ENCODE results near the gene RDH5. TPM values are rescaled to one million over a fixed set of nuclear protein-coding genes. Genes with fewer than 3 reads are reported as not detected.

The RDH5 gene
- total and polyA plus RNA-seq, 2 of the 13 experiments (the other 11 are each of a cell fraction or from before 2014, with no cell fraction given): 2.6 to 5.7 TPM

DNA sequence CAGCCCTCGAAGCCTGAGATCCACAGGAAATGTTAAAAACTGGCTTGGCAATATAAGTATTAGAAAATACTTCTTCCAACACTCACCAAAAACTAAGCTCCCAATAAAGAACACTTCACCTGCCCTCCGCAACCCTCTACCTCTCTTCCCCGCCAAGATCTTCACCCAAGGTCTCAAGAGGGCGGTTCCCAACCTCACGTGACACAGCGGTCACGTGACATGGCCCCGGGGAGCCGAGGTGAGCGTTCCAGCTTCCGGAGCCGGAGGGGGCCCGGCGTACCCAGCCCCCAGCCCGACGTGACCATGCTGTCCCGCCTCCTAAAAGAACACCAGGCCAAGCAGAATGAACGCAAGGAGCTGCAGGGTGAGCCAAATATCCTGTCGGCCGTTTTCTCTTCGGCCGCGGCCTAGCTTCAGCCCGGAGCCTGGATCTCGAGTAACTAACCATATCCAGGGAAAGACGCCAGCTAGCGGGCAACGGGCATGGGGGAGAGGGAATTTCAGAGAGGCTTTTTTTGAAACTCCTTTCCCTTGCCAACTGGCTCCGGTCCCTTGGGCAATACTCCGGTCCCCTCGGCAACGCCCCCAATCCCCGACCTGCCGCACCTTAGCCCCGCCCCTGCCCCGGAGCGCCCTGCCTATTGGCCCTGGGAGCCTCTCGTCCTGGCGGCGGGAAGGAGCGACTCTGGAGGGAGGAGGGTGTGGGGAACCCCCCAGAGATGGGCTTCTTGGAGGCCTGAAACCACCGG lies 4.2 kb upstream of the RDH5 start, which contains the start of gene BLOC1S1 (continued):
- TF ChIP-seq, protein P1, sequence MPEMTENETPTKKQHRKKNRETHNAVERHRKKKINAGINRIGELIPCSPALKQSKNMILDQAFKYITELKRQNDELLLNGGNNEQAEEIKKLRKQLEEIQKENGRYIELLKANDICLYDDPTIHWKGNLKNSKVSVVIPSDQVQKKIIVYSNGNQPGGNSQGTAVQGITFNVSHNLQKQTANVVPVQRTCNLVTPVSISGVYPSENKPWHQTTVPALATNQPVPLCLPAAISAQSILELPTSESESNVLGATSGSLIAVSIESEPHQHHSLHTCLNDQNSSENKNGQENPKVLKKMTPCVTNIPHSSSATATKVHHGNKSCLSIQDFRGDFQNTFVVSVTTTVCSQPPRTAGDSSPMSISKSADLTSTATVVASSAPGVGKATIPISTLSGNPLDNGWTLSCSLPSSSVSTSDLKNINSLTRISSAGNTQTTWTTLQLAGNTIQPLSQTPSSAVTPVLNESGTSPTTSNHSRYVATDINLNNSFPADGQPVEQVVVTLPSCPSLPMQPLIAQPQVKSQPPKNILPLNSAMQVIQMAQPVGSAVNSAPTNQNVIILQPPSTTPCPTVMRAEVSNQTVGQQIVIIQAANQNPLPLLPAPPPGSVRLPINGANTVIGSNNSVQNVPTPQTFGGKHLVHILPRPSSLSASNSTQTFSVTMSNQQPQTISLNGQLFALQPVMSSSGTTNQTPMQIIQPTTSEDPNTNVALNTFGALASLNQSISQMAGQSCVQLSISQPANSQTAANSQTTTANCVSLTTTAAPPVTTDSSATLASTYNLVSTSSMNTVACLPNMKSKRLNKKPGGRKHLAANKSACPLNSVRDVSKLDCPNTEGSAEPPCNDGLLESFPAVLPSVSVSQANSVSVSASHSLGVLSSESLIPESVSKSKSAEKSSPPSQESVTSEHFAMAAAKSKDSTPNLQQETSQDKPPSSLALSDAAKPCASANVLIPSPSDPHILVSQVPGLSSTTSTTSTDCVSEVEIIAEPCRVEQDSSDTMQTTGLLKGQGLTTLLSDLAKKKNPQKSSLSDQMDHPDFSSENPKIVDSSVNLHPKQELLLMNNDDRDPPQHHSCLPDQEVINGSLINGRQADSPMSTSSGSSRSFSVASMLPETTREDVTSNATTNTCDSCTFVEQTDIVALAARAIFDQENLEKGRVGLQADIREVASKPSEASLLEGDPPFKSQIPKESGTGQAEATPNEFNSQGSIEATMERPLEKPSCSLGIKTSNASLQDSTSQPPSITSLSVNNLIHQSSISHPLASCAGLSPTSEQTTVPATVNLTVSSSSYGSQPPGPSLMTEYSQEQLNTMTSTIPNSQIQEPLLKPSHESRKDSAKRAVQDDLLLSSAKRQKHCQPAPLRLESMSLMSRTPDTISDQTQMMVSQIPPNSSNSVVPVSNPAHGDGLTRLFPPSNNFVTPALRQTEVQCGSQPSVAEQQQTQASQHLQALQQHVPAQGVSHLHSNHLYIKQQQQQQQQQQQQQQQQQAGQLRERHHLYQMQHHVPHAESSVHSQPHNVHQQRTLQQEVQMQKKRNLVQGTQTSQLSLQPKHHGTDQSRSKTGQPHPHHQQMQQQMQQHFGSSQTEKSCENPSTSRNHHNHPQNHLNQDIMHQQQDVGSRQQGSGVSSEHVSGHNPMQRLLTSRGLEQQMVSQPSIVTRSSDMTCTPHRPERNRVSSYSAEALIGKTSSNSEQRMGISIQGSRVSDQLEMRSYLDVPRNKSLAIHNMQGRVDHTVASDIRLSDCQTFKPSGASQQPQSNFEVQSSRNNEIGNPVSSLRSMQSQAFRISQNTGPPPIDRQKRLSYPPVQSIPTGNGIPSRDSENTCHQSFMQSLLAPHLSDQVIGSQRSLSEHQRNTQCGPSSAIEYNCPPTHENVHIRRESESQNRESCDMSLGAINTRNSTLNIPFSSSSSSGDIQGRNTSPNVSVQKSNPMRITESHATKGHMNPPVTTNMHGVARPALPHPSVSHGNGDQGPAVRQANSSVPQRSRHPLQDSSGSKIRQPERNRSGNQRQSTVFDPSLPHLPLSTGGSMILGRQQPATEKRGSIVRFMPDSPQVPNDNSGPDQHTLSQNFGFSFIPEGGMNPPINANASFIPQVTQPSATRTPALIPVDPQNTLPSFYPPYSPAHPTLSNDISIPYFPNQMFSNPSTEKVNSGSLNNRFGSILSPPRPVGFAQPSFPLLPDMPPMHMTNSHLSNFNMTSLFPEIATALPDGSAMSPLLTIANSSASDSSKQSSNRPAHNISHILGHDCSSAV (CRISPR knock-in tag; IDR thresholded peaks at IDR 0.05; ENCODE audit: borderline replicate concordance): 0 out of 2 replicates have a peak, but pooled peaks have one; percentile 15
- TF ChIP-seq, protein P2, sequence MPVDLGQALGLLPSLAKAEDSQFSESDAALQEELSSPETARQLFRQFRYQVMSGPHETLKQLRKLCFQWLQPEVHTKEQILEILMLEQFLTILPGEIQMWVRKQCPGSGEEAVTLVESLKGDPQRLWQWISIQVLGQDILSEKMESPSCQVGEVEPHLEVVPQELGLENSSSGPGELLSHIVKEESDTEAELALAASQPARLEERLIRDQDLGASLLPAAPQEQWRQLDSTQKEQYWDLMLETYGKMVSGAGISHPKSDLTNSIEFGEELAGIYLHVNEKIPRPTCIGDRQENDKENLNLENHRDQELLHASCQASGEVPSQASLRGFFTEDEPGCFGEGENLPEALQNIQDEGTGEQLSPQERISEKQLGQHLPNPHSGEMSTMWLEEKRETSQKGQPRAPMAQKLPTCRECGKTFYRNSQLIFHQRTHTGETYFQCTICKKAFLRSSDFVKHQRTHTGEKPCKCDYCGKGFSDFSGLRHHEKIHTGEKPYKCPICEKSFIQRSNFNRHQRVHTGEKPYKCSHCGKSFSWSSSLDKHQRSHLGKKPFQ (CRISPR knock-in tag; IDR thresholded peaks at IDR 0.05; ENCODE audit: insufficient replicate concordance): peak; percentile 78
- no peak for TF ChIP-seq MTF2 (CRISPR knock-in tag; IDR thresholded peaks at IDR 0.05; ENCODE audit: borderline replicate concordance)
- TF ChIP-seq RAD51 (IDR thresholded peaks at IDR 0.05; ENCODE audit: borderline replicate concordance): peak; percentile 99
- TF ChIP-seq, protein P3, sequence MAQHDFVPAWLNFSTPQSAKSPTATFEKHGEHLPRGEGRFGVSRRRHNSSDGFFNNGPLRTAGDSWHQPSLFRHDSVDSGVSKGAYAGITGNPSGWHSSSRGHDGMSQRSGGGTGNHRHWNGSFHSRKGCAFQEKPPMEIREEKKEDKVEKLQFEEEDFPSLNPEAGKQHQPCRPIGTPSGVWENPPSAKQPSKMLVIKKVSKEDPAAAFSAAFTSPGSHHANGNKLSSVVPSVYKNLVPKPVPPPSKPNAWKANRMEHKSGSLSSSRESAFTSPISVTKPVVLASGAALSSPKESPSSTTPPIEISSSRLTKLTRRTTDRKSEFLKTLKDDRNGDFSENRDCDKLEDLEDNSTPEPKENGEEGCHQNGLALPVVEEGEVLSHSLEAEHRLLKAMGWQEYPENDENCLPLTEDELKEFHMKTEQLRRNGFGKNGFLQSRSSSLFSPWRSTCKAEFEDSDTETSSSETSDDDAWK (CRISPR knock-in tag; IDR thresholded peaks at IDR 0.05): no peak
- TF ChIP-seq RFX1 (IDR thresholded peaks at IDR 0.05): no peak
- TF ChIP-seq, protein P4, sequence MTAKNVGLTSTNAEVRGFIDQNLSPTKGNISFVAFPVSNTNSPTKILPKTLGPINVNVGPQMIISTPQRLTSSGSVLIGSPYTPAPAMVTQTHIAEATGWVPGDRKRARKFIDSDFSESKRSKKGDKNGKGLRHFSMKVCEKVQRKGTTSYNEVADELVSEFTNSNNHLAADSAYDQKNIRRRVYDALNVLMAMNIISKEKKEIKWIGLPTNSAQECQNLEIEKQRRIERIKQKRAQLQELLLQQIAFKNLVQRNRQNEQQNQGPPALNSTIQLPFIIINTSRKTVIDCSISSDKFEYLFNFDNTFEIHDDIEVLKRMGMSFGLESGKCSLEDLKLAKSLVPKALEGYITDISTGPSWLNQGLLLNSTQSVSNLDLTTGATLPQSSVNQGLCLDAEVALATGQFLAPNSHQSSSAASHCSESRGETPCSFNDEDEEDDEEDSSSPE (CRISPR knock-in tag; IDR thresholded peaks at IDR 0.05): peak; percentile 77; the same call in 1 of the 2 replicates
- TF ChIP-seq, protein P5, sequence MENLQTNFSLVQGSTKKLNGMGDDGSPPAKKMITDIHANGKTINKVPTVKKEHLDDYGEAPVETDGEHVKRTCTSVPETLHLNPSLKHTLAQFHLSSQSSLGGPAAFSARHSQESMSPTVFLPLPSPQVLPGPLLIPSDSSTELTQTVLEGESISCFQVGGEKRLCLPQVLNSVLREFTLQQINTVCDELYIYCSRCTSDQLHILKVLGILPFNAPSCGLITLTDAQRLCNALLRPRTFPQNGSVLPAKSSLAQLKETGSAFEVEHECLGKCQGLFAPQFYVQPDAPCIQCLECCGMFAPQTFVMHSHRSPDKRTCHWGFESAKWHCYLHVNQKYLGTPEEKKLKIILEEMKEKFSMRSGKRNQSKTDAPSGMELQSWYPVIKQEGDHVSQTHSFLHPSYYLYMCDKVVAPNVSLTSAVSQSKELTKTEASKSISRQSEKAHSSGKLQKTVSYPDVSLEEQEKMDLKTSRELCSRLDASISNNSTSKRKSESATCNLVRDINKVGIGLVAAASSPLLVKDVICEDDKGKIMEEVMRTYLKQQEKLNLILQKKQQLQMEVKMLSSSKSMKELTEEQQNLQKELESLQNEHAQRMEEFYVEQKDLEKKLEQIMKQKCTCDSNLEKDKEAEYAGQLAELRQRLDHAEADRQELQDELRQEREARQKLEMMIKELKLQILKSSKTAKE (CRISPR knock-in tag; IDR thresholded peaks at IDR 0.05; ENCODE audit: borderline replicate concordance): 0 out of 2 replicates have a peak, but pooled peaks have one; percentile 50
- no peak for TF ChIP-seq ZNF24 (IDR thresholded peaks at IDR 0.05)
- TF ChIP-seq RARG (CRISPR knock-in tag; IDR thresholded peaks at IDR 0.05; ENCODE audit: low read depth): no peak
- TF ChIP-seq ZNF431 (CRISPR knock-in tag; IDR thresholded peaks at IDR 0.05; ENCODE audit: borderline replicate concordance, low read depth): no peak
